Stimulated activated CD4-positive, alpha-beta T cell treated with anti-CD3 and anti-CD28 coated beads, Interleukin-12 subunit alpha, Interleukin-12 subunit beta, amount 100 ng/mL, for 48 hours (primary cell): ENCODE data around the gene CD320.
"Not testable (repeated sequence)": the region's sequence is repeated elsewhere in the genome, so short reads cannot be mapped to it uniquely, and the experiment has no call there.

Experiments used
- DNase-seq, 3 donors: peaks; one replicate each; pipeline ENCODE4 v3.0.0-alpha.2; 2020; ENCODE audit warnings: low read depth in 2 of 3, low spot score in 1 of 3

CD320 gene

DNA sequence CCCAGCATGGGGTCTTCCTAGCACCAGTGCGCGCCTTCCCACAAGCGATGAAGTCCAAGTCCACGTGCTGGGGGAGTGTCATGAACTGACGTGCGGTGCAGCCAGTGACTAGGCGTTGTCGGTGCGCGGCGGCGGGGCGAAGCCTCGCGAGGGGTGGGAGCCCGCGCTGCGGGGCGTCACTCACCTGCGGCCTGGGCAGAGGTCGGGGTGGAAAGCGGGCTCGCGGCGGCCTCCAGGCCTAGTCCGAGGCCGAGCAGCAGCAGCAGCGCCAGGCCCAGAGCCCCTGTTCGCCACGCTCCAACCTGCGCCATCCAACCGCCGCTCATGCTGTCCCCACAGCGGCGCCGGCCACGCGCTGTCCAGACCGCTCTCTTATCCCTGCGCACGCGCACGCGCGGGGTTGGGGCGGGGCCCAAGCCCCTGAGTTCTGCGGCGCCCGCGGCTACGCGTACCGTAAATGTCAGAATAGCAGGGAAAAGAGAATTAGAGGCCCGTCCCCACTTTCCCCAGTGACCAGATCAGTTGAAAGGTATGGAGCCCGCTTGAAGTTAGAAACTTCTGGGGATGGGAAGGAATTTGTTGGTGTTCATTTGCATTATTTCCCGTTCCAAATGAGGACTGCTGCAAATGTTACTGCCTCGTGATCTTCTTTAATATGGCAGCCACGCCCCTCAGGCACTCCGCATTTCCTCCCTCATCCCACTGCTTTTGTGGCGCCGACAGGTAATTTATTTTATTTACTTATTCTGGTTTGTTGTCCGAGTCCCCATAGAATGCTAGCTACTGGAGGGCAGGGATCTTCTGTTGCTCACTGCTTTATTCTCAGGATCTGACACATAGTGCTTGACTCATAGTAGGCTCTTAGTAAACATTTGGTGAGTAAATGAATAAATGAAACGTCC, at the start of gene CD320:
TSS of gene CD320 (minus strand) at position 394 of the 902 bp plus-strand sequence. CDS start at position 326, 68 bp downstream.
- DNase-seq, result peak; percentile 80 to 85 (median 81)

DNA sequence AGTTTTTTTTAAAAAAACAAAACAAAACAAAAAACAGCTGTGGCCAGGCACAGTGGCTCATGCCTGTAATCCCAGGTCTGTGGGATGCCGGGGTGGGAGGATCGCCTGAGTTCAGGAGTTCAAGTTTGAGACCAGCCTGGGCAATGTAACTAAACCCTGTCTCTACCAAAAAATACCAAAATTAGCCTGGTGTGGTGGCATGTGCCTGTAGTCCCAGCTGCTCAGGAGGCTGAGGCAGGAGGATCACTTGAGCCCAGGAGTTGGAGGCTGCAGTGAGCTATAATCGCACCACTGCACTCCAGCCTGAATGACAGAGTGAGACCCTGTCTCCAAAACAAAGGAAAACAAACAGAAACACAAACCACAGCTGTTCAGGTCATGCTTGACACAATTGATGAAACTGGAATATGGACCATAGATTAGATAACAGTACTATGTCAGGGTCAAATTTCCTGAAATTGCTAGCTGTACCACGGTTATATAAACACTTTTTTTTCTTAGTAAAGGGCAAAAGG, 48.9 kb upstream of the CD320 start:
- no peak for DNase-seq

DNA sequence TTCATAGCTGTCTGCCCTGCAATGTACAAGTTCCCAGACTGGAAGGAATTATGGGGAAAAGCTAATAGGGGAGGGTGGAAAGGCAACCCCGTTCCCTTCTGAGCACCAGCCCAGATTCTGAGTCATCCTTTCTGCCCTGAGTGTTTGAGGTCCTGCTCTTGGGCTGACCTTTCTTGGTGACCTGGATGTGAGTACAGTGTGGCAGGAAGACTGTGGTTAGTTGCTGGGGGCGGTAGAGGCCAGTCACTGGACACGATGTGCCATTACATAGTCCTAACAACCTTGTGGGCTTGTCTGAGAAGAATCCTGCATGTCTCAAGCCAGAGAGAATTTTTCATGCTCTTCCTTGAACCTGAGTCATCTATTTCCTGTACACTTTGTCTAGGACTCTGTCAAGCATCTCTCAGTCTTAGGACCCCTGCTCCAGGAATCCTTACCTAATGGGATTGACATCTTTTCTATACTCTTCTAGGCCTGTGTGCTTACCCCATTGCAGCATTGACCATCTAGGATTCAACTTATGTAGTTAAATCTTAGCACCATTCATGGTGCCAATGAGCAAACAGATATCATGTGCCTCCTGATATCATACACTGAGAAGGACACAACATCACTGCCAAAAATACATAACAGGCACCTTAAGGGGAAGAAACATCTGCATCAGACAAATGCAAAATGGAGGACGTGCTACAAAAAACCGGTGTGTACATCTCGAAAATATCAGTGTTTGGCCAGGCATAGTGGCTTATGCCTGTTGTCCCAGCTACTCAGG, 47.7 kb upstream of the CD320 start:
- DNase-seq, result no peak

DNA sequence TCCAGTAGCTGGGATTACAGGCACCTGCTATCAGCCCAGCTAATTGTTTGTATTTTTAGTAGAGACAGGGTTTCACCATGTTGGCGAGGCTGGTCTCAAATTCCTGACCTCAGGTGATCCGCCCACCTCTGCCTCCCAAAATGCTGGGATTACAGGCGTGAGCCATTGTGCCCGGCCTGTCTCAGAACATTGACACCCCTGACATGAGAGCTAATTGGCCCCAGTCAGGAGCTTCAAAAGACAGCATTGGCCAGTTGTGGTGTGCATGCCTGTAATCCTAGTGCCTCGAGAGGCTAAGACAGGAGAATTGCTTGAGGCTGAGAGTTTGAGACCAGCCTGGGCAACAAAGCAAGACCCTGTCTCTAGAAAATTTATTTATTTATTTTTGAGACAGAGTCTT, 44.7 kb upstream of the CD320 start:
- DNase-seq, result not testable (repeated sequence)

DNA sequence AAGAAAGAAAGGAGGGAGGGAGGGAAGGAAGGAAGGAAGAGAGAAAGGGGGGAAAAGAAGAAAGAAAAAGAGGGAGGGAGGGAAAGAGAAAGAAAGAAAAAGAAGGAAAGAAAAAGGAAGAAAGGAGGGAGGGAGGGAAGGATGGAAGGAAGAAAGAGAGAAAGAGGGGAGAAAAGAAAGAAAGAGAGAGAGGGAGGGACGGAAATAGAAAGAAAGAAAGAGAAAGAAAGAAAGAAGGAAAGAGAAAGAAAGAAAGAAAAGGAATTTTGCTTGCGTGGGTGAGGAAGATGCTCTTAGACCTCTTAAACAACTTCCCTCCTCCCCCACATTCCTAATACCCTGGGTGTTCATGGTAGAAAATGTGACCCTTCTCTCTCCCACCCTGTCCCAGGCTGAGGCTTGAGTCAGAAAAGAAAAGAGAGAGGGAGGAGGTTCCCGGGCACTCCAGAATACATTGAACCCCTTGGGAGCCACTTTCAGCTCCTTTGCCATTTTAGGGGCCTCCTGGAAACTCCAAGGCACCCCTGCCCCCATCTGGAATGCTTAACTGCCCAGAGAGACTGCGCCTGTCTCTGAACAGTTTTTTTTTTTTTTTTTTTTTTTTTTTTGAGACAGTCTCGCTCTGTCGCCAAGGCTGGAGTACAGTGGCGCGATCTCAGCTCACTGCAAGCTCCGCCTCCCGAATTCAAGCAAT, 44.1 kb upstream of the CD320 start:
- no peak for DNase-seq

DNA sequence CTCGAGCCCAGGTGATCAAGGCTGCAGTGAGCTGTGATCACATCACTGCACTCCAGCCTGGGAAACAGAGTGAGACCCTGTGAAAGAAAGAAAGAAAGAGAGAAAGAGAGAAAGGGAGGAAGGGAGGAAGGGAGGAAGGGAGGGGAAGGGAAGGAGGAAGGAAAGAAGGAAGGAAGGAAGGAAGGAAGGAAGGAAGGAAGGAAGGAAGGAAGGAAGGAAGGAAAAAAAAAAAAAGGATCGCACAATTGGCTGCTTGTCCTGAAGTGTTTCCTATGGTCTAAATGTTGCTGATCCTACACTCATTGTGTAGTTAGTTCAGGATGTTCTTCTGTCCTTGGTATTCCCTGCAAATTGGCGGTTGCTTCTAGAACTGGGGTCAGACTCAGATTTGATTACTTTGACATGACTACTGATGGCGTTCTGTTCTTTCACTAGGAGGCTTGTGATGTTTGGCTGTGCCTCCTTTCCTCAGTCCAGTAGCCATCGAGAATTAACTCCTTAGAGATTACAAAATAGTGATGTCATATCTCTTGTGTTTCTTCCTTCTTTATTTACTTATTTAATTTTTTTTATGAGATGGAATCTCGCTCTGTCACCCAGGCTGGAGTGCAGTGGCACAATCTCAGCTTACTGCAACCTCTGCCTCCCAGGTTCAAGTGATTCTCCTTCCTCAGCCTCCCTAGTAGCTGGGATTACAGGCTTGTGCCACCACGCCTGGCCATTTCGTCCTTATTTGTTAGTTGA, 41.6 kb upstream of the CD320 start:
- DNase-seq, result not testable (repeated sequence)

DNA sequence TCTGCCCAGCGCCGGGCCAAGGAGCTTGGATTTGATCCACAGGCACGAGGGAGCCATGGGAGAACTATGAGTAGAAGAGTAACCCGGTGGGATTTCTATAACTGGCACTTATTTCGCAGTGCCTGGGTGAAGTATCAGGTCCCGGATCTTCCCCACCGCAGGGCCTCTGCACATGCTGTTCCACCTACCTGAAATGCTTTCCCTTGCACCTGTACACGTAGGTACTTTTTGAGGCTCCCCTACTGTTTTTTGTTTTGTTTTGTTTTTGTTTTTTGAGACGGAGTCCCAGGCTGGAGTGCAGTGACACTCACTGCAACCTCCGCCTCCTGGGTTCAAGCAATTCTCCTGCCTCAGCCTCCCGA, 35.3 kb upstream of the CD320 start:
- no peak for DNase-seq

DNA sequence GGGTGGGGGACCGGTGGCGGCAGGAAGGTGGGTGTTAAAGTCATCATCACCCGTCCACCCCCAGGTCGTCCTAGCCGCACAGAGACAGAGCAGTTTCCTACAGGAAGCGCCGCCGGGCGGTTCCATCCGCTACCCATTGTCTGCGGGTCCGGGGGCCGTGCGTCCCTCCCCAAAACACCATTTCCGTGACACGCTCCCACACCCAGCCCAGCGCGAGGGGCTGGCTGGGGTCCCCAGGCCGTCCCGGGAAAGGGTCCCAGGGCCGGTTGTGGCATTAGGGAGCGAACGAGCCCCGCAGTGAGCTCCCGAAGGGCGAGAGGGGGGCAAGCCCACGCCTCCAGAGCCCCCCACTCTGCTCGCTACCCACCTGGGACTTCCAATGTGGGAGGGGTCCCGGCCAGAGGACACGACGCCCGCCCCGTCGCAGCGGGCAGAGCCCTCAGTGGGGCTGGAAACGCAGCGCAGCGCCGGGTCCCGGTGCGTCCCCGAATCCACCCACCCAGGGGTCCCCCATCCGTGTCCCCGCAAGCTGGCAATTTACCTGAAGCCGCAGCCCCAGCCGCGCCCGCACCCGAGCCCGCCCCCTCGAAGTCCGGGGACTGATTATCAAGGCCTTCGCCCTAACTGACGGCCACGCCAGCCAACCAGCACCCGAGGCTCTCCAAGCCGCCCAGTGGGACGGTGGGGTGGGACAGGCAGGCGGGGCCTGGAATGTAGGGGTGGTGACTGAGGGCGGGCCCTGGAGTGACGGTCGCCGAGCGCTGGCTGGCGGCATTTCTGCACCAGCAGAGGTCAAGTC, 34.7 kb upstream of the CD320 start, which contains the start of gene KANK3:
TSS of gene KANK3 (minus strand) at position 579 of the 799 bp plus-strand sequence. CDS start 5,434 bp downstream, outside the sequence.
- DNase-seq, result peak; percentile 88 to 93 (median 88)

DNA sequence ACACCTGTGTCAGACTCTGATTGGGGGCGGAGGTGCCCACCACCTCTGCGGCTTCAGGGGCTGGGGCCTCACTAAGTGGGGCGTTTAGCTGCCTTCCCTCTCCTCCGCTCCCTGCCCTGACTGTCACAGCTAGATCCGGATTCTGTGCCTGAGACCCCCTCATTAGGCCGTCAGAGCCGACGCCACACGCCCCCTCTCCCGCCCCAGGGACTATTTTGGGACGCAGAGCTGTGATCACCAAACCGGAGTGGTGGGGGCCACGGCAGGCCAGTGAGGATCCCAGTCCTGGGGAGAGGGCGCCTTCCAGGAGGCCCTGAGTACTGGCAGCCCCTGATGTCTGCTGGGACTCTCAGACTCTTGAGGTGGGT, 34.1 kb upstream of the CD320 start:
- DNase-seq, result no peak

DNA sequence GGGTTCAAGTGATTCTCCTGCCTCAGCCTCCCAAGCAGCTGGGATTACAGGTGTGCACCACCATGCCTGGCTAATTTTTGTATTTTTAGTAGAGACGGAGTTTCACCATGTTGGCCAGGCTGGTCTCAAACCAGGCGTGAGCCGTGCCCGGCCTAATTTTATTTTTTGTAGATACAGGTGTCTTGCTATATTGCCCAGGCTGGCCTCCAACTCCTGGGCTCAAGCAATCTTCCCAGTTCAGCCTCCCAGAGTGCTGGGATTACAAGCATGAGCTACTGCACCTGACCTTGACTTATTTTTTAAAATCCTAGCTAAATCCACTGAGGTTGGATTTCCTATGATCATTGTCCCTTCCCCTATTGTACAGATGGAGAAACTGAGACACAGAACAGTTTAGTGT, 33.3 kb upstream of the CD320 start:
- not testable (repeated sequence) for DNase-seq

DNA sequence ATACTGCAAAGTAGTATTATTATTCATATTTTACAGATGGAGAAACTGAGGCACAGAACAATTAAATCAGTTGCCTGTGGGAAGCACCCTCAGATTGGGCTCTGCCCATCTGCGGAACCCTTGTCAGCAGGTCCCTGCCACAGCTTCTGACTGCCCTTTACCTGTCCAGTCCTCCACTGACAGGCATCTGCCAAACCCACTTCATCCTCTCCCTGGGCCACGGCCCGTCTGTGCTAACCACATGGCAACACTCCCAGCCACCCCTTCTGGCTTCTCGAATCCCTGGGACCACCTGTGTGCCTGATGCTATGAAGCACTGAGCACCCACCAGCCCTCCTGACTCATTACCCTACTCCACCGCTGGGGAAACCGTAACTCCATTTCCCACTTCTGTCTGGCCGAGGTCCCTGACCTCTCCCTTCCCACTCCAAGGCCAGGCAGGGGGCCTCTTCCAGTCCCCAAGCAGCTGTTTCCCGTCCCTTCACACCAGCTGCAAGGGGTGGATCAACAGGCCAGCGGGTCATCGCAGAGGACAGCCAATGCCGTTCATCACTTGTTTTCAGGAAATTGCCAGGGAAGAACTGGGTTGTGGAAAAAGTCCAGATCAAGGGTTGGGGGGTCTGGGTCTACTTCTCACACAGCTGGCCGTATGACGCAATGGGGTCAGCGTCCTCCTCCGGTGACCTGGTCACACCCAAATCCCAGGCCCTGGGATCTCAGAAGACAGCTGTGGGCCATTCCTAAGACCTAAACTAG, 32.4 kb upstream of the CD320 start:
- no peak for DNase-seq

DNA sequence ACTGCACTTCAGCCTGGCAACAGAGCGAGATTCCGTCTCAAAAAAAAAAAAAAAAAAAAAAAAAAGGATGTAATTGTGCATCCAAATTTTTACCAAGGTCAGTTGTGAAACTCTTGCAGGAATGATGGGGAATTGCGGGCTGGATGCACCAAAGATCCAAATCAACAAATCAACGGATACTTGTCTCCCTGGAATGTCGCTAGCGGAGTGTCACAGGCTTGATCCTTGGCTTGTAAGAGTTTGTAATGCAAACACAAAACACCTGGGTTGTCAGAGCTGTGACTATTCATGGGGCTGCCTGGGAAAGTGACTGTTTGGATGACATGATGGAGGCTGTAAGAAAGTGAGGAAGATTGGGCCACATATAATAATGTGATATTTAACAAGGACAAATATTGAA, 30.7 kb upstream of the CD320 start:
- no peak for DNase-seq

DNA sequence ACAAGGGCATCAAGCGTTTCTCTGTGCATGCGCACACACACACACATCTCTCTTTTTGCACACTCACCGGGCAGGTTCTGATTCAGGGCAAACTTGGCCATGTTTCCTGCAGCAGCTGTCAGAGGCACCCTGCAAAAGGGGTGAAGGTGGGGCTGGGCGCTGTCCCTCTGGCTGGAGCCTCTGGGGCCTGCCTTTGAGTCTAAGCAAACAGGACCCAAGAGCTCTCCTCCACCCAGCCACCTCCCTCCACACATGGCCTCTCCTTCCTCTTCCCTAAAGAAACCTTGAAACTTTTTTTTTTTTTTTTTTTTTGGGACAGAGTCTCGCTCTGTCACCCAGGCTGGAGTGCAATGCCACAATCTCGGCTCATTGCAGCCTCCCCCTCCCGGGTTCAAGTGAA, 29.6 kb upstream of the CD320 start:
- DNase-seq, result no peak

DNA sequence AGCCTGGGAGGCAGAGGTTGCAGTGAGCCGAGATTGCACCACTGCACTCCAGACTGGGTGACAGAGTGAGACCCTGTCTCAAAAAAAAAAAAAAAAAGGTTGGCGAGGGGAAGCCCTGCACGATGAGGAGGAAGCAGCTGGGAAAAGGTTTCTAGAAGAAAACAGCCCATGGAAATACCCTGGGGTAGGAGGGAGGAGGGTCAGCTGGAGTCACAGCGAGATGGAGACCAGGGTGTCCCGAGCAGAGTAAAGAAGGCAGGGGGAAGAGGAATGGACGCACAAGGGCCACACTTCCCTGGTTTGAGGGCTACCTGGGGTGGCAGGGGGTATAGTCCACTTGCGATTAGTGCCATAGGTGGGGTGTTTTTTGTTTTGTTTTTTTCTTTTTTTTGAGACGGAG, 28.5 kb upstream of the CD320 start:
- DNase-seq, result no peak

DNA sequence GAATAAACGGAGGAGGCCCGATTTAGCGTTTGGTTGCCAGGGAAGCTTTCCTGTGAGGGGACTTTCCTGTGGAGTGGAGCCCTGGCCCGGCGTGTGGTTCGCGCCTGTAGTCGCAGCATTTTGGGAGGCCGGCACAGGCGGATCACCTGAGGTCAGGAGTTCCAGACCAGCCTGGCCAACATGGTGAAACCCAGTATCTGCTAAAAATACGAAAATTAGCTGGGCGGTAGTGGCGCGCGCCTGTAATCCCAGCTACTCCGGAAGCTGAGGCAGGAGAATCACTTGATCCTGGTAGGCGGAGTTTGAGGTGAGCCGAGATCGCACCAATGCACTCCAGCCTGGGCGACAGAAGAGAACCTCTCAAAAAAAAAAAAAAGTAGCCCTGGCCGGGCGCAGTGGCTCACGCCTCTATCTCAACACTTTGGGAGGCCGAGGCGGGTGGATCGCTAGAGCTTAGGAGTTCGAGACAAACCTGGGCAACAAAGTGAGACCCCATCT, 28.0 kb upstream of the CD320 start:
- DNase-seq, result no peak

DNA sequence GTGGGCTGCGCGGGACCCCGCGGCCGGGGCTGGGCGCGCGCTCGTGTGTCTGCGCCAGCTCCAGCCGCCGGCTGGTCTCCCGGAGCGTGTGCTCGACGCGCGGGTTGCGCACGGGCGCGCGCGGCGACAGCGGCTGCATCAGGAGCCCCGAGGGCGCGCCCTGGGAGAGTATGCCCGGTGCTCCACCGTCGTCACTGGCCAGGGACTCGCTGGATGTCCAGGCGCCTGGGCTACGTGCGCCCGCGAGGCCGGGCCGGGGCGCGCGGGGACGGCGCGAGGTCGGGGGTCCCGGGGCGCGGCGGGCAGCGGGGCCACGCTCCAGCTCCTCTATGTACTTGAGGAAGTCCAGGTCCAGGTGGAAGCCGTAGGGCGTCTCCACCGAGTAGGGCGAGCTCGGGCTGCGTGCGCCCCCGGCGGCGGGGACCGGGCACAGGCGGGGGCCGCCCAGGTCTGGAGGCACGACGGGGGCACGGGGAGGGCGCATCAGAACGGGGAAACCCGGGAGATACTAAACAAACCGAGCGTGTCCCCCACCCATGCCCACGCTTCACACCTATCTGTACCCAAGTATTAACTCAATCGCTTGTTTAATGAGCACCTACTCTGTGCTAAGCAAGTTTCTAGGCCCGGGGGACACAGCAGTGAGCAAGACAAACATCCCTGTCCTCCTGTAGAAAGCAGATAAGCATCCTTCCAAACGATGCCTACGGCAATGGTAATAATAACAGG, 27.3 kb upstream of the CD320 start:
- no peak for DNase-seq

DNA sequence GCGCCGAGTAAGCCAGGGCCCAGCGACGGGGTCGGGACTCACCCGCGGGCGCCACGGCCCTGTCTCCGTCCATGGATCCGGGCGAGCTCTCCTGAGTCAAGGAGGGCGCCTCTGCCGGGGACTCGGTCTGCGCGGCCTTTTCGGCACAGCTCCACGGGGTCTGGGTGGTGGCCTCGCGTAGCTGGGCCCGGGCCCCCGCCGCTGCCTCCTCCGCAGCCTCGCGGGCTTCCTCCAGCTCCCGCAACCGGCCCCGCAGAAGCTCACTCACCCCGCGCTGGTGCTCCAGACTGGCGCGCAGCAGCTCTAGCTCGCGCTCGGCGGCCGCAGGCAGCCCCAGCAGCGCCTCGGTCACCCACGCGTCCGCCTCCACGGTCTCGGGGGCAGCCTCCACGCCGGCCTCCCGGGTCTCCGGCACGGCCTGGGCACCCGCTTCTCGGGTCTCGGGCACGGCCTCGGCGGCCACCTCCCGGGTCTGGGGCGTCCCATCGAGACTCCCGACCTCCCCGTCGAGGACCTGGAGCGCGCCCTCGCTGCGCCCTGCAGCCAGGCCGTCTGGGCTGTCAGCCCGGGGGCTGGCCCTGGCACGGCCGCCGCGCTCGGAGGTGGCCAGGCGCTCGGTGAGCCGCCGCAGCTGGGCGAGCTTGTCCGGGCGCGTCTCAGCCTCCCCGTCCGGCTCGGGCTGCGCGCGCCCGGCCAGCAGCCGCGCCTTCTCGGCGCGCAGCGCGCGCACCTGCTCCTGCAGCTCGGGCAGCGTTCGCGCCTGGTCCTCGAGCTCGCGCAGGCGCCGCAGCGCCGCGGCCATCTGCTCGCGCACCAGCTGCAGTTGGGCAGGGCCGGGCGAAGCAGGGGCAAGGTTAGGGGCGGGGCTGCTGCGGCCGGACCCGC, 26.5 kb upstream of the CD320 start:
- no peak for DNase-seq
